HL-60/S4 (cell line): ENCODE results near the gene BHLHE23.
"Not testable (repeated sequence)": the region's sequence is repeated elsewhere in the genome, so short reads cannot be mapped to it uniquely, and the experiment has no call there.

Source experiments
- in situ Hi-C: fragments of 300-500 bp; cut with MboI; formaldehyde crosslinking; loops from 2 replicates; pipeline ENCODE4 v1.14.3; 2022; ENCODE audit warnings: low sequenced_read_pairs

BHLHE23 gene

DNA sequence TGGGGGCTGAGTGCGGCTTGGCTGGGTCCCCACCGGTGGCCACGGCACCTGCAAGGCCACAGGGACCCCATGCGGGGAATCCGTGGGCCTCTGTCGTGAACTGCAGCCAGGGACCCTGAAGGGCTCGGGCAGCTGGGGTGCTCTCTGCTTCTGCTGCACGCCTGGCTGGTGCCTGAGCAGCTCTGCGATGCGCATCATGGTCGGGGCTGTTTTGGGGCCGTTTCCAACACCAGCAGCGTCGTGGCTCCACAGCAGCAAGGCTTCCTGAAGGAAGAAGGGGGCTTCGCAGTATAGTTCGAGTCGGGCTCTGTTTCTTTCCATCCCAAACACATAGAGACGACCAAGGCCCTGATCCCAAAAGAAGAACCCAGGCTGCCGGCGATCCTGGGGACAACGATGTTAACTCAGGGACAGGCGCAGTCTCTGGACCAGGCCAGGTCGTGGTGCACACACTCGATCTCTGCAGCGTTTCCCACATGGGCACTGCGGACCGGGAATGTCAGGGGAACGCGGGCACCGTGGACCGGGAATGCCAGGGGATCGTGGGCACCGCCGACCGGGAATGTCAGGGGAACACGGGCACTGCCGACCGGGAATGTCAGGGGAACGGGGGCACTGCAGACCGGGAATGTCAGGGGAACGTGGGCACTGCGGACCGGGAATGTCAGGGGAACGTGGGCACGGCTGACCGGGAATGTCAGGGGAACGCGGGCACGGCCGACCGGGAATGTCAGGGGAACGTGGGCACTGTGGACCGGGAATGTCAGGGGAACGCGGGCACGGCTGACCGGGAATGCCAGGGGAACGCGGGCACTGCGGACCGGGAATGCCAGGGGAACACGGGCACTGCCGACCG, 36.8 kb upstream of the BHLHE23 start:
- in situ Hi-C loops = no loop called here

DNA sequence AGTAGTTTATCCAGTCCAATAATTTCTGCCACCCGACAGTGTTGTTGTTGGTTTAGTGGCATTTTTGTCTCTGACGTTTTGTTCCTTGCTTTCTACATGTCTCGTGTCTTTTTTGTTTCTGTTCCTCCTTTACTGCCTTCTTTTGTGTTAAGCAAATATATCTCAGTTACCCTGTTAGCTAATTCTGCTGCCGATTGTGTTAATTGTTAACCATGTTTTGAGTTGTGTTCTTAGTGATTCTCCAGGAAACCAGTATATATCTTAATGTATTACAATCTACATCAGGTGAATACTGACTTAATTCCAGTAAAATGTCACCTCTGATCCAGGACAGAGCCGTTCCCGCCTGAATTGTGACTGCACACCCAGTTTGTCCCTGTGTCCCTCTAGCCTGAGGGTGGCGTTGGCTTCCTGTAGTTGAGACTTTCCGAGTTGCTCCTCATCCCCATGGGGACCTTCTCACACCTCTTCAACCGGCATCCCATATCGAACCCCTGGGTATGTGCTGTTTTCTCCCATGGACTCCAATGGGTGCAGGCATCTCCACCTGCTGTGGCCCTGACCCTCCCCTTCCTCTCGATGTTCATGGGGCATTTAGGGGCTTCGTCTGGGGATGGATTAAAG, 35.8 kb upstream of the BHLHE23 start:
- in situ Hi-C loops = no loop called here

DNA sequence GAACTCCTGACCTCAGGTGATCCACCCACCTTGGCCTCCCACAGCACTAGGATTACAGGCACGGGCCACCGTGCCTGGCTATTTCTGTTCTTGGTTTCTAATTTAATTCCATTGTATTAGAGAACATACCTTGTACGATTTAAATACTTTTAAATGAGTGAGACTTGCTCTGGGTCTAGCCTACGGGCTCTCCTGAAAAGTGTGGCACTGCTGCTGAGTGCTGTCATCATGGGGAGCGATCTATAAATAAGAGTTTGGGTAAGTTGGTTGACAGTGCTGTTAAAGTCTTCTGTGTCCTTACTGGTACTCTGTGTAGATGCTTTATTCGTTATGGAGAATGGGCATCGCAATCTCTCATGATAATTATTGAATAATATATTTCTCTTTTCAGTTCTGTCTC, 35.0 kb upstream of the BHLHE23 start:
- in situ Hi-C loops = no loop called here

DNA sequence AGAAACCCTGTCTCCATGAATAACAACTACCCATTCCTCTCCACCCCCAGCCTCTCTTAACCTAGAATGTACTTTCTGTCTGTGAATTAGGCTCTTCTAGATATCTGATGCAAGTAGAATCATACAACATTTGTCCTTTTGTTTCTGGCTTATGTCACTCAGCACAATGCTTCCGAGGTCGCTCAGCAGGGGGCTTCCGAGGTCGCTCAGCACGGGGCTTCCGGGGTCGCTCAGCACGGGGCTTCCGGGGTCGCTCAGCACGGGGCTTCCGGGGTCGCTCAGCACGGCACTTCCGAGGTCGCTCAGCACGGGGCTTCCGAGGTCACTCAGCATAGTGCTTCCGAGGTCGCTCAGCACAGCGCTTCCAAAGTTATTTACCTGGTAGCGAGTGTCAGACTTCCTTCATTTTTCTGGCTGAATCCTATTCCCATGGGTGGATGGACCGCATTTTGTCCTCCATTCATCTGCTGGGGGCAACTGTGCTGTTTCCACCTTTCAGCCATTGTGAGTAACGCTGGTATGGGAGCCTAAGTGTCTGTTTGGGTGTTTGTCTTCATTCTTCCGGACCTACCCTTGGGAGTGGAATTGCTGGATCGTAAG, 31.0 kb upstream of the BHLHE23 start:
- in situ Hi-C loops = no loop called here

DNA sequence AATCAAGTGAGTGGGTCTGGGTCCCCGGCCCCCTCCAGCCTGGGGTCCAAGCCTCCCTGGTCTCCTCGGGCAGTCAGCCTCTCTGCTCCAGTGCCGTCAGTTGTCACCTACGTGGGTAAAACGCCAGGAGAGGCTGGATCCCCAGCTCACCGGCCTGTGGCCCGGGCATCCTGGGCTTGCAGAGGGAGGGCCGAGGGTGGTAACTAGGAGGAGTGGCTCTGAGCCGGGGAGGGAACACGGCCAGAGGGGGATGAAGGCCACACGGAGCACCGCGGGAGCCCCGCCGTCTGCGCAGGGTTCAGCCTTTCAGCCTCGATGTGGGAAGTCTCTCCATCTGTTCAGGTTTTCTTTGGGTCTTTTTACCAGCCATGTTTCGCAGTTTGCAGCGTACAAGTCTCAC, 29.5 kb upstream of the BHLHE23 start:
- in situ Hi-C loops = no loop called here

DNA sequence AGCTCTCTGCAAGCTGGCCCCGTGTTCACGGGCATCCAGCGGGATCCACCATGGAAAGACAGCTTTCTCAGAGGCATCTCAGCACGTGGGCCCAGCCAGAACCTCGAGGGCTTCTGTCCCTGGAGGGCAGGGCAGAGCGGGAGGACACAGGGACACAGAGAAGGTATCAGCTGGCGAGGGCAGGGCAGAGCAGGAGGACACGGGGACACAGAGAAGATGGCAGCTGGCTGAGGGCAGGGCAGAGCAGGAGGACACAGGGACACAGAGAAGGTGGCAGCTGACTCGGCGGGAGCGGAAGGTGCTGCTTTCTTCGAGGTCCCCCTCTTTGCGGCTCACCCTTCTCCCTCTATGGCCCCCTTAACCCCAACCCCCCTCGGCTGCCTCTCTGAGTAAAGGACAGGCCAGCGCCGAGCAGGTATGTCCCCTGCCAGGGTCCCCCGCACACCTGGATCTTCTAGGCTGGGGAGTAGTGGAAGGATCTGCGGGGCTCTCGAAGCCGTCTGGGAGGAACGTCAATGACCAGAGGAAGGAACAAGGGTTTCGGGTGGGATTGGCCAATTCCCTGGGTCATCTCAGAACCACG, 28.9 kb upstream of the BHLHE23 start:
- in situ Hi-C loops = no loop called here

DNA sequence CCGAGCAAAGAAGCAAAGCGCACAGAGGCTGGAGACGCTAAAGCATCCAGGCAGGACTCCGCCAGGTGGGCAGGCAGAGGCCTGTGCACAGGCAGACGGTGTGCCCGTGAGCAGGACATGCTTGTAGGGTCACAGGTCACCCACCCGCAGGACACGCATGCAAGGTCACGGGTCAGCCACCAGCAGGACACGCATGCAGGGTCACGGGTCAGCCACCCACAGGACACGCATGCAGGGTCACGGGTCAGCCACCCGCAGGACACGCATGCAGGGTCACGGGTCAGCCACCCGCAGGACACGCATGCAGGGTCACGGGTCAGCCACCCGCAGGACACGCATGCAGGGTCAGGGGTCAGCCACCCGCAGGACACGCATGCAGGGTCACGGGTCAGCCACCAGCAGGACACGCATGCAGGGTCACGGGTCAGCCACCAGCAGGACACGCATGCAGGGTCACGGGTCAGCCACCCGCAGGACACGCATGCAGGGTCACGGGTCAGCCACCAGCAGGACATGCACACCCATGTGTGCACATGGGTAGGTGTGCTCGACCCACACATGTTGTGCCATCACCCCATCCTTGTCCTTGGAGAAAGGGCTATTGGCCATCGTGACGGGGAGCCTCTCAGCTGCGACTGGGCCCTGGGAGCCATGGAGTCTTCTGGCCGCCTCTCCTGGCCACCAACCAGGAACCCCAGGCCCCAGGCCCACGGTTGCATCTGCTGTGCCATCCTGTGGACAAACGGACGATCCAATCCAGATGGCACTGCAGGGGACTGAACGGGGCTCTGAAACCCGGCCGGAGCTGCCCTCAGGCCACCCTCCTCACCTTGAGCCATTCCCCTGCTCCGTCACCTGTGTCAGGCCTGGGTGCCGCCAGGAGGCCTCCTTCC, 28.2 kb upstream of the BHLHE23 start:
- in situ Hi-C loops = not testable (repeated sequence)

DNA sequence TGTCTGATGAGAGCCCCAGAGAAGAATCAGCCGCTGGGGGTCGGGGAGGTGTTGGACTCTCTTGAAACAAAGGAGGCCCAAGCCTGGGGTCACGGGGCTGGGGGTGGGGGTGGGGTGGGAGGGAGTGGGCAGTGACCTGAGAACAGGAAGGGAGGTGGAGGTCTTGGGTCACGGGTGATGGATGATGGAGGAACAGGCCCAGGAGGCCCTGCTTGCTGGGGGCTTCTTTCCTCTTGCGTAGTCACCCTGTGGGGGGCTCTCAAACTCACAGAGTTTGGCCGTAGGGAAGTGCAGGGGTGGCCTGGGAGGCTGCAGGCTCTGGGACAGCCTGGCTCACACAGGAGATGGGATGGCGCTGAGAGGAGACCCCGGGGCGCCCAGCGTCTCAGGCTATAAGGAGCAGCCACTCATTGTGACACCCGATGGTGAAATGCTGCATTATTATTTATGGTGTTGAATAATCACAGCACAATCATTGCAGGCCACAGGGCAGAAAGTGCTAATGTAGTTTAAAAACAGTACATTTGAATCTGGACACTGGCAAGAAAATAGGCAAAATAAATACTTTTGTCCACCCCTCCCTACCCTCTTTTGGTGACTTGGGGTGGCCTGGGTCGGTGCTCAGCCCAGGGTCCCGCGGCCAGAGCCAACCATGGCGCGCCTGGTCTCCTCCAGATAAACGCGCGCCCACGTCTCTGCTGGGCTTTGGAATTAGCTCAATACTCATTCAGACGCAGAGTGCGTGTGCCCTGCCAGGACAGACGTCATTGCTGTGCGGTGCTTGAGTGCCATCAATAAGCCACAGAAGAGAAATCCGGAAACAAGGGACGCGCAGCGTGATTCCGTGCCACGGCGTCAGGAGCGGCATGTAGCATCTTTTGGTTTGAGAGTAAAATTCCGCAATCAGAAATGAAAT, 27.3 kb upstream of the BHLHE23 start:
- in situ Hi-C loops = no loop called here

DNA sequence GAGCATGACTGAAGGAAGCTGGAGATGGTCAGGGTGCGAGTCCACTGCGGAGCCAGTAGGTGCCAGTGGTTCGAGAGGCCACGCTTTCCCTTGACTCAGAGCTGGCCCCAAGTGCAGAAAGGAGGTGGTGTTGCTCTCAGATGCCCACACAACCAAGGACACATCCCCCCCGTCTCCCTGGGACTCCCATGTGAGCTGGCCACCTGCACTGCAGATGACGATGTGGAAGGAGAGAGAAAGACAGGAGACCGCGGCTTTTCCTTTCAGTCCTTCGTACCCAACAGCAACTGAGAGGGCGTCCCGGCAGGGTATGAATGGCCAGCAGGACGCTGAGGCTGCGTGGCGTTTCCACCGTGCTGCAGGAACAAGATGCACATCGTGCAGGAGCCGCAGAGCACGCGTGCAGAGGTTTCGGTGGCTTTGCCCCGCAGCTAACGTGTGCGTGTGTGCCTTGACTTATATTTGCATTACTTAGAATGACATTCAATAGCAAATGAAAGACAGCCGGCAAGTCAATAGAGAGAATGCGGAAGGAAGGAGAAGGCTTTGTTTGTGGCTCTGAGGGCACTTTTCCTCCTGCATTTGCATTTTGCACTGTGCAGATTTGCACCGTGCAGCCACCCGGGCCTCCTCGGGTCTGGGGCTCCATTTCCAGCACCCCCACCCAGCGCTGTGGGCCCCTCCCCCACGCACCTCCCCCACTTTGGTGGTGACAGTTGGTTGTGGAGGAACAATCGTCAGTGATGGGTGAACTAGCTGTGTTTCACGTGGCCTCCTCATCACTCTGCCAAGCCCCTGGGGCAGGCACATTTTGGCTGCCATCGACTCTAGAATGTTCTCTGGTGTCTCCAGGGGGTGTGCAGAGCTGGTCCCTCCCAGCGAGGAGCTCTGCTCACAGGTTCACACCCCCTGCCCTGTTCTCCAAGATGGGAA, 26.4 kb upstream of the BHLHE23 start:
- in situ Hi-C loops = no loop called here

DNA sequence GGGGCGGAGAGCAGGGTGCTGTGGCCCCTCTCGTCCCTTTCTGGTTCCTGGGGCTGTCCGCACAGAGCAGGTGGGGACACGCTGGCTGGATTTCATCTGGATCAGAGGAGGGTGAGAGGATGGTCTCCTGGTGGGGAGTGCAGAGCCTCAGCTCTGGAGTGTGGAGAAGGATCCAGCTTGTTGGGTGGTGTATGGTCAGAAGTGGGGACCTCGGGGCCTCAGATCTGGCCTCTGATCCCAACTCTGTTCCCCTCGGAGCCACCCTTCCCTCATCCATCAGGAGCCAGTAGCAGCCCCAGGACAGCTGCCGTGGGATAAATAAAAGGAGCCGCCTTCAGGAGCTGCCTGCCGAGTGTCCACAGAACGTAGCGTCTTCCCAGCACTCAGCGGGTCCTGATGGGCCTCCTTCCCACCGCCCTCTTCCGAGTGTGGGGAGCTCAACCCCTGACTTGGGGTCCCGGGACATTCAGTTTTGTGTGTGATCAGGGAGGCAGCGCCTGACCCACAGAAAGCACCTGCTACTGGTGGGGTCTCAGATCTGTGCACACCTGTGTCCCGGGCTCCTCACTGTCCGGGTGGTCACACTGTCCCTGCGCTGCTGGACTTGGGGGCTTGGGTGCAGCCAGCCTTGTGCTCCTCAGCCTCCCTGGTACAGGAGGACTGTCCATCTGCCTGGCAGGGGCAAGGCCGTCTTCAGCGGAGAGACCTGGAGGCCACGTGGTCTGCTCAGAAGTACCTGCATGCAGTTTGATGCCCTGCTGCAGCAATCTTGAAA, 25.4 kb upstream of the BHLHE23 start:
- in situ Hi-C loops = no loop called here

DNA sequence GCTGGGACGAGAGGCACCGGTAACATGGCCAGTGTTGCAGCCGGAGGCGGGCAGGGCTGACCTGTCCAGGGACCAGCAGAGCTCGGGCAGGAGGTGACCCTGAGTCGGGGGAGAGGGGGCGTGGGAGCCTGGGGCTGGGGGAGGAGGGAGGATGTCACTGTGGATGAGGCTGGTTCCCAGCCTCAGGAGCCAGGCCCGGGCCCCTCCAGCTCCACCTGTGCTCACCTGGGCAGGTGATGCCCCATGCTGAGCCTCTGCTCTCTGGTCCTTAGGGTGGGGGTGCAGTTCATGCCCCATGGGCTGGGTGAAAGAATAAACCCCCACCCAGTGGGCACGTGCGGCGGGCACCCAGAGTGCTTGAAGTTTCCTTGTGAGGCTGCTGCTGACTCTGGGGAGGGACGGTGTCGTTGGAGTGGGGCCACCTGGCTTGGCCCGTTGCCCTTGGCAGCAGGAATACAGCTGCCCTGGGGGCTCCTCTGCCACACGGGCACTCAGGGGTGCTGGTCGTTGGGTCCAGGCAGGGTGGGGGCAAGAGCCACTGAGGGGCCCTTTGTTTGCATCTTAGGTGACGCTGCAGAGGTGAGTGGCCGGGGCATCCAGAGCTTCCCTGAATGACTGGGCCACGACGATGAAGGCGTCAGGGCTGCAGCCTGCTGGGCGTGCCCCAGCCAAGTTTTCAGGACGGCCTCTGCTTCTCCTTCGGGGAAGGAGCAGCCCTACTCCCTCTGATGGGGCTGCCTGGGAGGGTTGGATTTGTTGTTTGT, 24.7 kb upstream of the BHLHE23 start:
- in situ Hi-C loops = no loop called here

DNA sequence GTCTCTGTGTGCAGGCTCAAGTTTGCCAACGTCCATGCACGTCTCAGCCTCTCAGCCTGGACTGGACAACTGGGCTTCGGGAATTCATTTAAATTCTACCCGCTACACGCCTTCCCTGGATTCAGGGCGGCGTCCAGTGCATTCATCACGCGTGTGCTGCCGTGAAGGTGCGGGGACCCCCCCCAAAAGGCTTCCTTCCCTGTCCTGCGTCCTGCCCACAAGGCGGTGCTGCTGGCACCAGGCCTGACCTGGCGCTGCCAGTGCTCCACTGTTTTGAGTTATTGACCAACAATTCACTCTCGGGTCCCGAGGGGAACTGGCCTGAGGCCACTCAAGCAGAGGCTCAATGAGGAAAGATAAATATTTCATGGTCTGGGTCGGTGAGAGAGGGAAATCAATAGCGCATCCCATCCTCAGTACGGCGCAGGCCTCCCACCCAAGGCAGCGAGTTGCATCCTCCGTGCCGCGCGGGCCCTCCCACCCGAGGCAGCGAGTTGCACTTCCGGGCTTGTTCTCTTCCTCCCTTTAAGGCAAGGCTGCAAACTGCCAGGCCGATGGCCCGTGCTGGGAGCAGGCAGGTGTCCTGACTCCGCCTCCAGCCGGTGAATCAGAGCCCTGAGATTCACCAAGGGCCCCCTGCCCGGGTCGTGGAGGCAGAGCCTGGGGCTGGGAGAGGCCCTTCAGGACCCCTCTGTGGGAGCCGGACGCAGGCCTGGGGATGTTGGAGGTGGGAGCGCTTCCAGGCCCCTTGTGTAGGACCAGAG, 22.8 kb upstream of the BHLHE23 start:
- in situ Hi-C loops = no loop called here

DNA sequence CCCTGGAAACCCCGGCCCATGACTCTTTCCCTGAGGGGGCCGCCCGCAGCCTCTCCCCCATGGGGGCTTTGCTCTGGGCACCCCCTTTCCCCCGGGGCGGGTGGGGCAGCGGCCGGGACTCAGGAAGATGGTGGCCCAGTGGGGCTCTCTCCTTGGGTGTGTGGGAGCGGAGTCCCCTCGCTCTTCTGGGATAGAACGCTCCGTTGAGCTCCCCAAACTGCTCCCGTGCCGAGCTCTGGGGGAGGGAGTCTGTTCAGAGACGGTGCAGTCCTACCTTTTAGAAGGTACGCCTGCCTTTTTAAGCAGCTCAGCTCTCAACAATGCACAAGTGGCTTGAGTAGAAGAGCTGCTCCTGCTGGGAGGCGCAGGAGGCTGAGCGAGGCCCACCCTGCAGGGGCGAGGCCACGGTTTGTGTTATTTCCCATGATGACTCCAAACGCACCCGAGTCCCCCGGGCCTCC, 21.7 kb upstream of the BHLHE23 start:
- in situ Hi-C loops = no loop called here

DNA sequence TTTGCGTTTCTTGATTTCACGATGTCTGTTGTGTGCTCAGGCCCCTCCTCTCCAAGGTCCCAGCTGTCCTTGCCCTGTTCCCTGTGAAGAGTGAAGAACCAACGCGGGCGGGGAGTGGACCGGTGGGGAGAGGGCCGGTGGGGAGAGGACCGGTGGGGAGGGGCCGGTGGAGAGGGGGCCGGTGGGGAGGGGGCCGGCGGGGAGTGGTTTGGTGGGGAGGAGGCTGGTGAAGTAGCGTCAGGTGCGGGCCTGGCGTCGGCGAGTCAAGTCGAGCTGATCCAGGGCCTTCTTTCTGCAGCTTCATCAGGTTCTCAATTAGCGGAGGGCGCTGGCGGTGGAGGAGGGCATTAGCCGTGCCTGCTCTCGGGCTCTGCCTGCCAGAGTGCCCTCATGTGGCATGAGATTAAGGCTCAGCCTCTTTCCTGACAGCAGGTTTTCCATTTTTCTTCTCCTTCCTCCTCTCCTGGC, 21.2 kb upstream of the BHLHE23 start:
- in situ Hi-C loops = no loop called here

DNA sequence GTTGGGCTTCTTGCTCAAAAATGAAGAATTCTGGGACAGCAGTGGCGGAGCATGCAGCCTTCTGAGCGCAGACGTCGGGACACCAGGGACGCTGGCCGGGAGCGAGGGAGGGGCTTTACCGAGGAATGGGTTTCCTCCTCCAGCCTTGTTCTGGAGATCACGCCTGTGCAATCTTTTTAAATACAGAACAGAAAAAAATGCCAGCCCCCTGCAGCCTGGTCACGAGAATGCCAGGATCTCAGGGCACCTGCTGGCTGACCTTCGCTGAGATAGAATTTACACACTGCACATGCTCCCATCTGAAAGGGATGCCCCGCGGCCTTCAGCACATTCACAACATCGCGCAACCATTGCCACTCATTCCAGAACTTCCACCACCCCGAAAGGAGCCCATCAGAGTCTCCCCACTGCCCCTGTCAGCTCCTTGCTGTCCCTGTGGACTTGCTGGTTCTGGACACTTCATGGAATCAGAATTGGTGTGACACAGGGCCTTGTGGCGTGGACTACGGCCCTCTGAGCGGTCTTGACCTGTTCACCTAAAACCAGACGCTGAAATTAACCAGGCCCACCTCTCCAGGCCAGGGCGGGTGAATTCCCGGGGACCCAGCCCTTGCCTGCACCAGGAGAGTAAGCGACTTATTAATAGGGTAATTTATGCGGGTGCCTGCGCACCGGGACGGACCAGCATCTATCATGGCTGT, 20.6 kb upstream of the BHLHE23 start:
- in situ Hi-C loops = no loop called here
